MM.1S (cell line): ENCODE data around the gene PLD3.

Experiments used
- CTCF ChIP-seq: fragments of 300-600 bp; sonication (generic); IDR thresholded peaks from 2 replicates; pipeline ENCODE4 v1.5.1; 2016; ENCODE audit warnings: antibody characterized with exemption, low read length, mixed read lengths
- EZH2 ChIP-seq: fragments of 300-600 bp; sonication (generic); optimal IDR thresholded peaks from 2 replicates; pipeline ENCODE3; 2017; ENCODE audit warnings: low read depth, mild to moderate bottlenecking, antibody characterized with exemption, low read length, mixed read lengths

- TF ChIP-seq CTCF (no peak), EZH2 (no peak)
Measured at GRCh38 chr19:40369797-40370196, 21.3 kb downstream of the PLD3 start.
